Endothelial cell of umbilical vein (primary cell): Measurements from ENCODE around the gene CSNK2B. TPM values are rescaled to one million over a fixed set of nuclear protein-coding genes. Genes with fewer than 3 reads are reported as not detected.
A peak's percentile ranks its signal among the peaks of the same experiment; 100 is the strongest.

Source experiments
- BruUV-seq: library from RNA; stranded (reverse); fragments of 400-500 nt; replicated peaks from 2 replicates; lab custom pipeline; 2021; lab: Mats Ljungman, UMichigan
- CTCF ChIA-PET: fragments of 300-600, 350-600 bp; sonication (Branson Sonifier 250); formaldehyde crosslinking; loops from one replicate; lab custom pipeline; 2021; ENCODE audit warnings: antibody characterized with exemption, inconsistent platforms; lab: Charles Lee
- POLR2A ChIA-PET: fragments of 300-600, 350-600 bp; sonication (Branson Sonifier 250); formaldehyde crosslinking; loops from one replicate; lab custom pipeline; 2021; ENCODE audit warnings: antibody characterized with exemption, inconsistent platforms; lab: Charles Lee
- DNase-seq: peaks from one replicate; pipeline ENCODE4 v3.0.0-alpha.2; 2011; ENCODE audit warnings: low read depth, low spot score
- FAIRE-seq: peaks from 2 replicates; lab custom pipeline; 2011; peaks lifted over from hg19 to GRCh38; lab: Jason Lieb, UNC
- H2AFZ ChIP-seq: 2 replicates; pipeline ENCODE4 v1.6.0; 2012; ENCODE audit warnings: low read depth, low read length, control low read depth, inconsistent platforms
- H3K27ac ChIP-seq: 2 replicates; pipeline ENCODE4 v1.5.1; 2011; ENCODE audit warnings: low read depth, mild to moderate bottlenecking, control low read depth, low read length, moderate library complexity; ENCODE audit not compliant: insufficient read depth
- H3K27me3 ChIP-seq, 2 experiments: 2 replicates each; pipeline versions ENCODE4 v1.6.0 to v1.6.1; 2011; ENCODE audit warnings: low read length in 2 of 2, mixed read lengths in 1 of 2; ENCODE audit not compliant: control insufficient read depth in 2 of 2, insufficient read depth in 2 of 2
- H3K36me3 ChIP-seq, 2 experiments: 2 replicates in 1 of 2; 3 replicates in 1 of 2; pipeline ENCODE4 v1.5.1; 2011; ENCODE audit warnings: low read length in 2 of 2, mild to moderate bottlenecking in 1 of 2, moderate library complexity in 1 of 2; ENCODE audit not compliant: control insufficient read depth in 2 of 2, insufficient read depth in 2 of 2; ENCODE audit errors: extremely low read depth in 1 of 2
- H3K4me1 ChIP-seq: 3 replicates; pipeline ENCODE4 v1.5.1; 2011; ENCODE audit warnings: mild to moderate bottlenecking, low read length; ENCODE audit not compliant: control insufficient read depth, insufficient read depth; ENCODE audit errors: extremely low read depth
- H3K4me2 ChIP-seq: 2 replicates; pipeline ENCODE4 v1.6.1; 2011; ENCODE audit warnings: low read length, control low read depth, mixed read lengths; ENCODE audit not compliant: insufficient read depth
- H3K4me3 ChIP-seq, 3 experiments: fragments of 200-600 bp in 1 of 3; sonication (generic), shearing (Covaris generic) in 1 of 3; replicated peaks in 1 of 3; 2 replicates each; pipeline ENCODE4 v1.5.1; 2011 to 2016; ENCODE audit warnings: control low read depth in 3 of 3, low read length in 3 of 3, mild to moderate bottlenecking in 2 of 3, inconsistent platforms in 1 of 3, low read depth in 1 of 3, moderate library complexity in 1 of 3; ENCODE audit not compliant: insufficient read depth in 1 of 3
- H3K79me2 ChIP-seq: 2 replicates; pipeline ENCODE4 v1.6.0; 2012; ENCODE audit warnings: low read length, inconsistent platforms; ENCODE audit not compliant: control insufficient read depth, insufficient read depth
- H3K9ac ChIP-seq: replicated peaks from 2 replicates; pipeline ENCODE3; 2011; ENCODE audit warnings: low read length, control low read depth; ENCODE audit not compliant: insufficient read depth; ENCODE audit errors: extremely low read depth
- H3K9me1 ChIP-seq: replicated peaks from 3 replicates; pipeline ENCODE4 v1.6.0; 2011; ENCODE audit warnings: mild to moderate bottlenecking, low read length; ENCODE audit not compliant: control insufficient read depth, insufficient read depth; ENCODE audit errors: extremely low read depth
- H3K9me3 ChIP-seq: replicated peaks from 2 replicates; pipeline ENCODE4 v1.5.1; 2012; ENCODE audit warnings: low read length, inconsistent platforms; ENCODE audit not compliant: control insufficient read depth, insufficient read depth
- H4K20me1 ChIP-seq: replicated peaks from 2 replicates; pipeline ENCODE3; 2011; ENCODE audit warnings: mild to moderate bottlenecking, low read length; ENCODE audit not compliant: control insufficient read depth, insufficient read depth; ENCODE audit errors: extremely low read depth
- CTCF ChIP-seq, 2 donors: IDR thresholded peaks; 1 replicate in 1 of 2; 2 replicates in 1 of 2; pipeline ENCODE4 v1.5.1; 2011; ENCODE audit warnings: low read length in 2 of 2, mild to moderate bottlenecking in 2 of 2, moderate library complexity in 2 of 2, control low read depth in 1 of 2, inconsistent platforms in 1 of 2, low read depth in 1 of 2; ENCODE audit not compliant: insufficient read depth in 1 of 2; ENCODE audit errors: extremely low read depth in 1 of 2
- EZH2 ChIP-seq: IDR thresholded peaks from 2 replicates; pipeline ENCODE4 v1.6.1; 2012; ENCODE audit warnings: borderline replicate concordance, low read depth, mild to moderate bottlenecking, moderate library complexity, low read length, inconsistent platforms; ENCODE audit not compliant: severe bottlenecking
- FOS ChIP-seq: IDR thresholded peaks from 2 replicates; pipeline ENCODE4 v1.6.1; 2011; ENCODE audit warnings: mild to moderate bottlenecking, low read length, moderate library complexity, borderline replicate concordance; ENCODE audit not compliant: insufficient read depth
- GATA2 ChIP-seq: IDR thresholded peaks from 2 replicates; pipeline ENCODE4 v1.7.0; 2011; ENCODE audit warnings: low read depth, mild to moderate bottlenecking, moderate library complexity, mixed read lengths, low read length; ENCODE audit not compliant: insufficient read length, insufficient read depth
- JUN ChIP-seq: IDR thresholded peaks from 2 replicates; pipeline ENCODE4 v1.6.1; 2011; ENCODE audit warnings: borderline replicate concordance, low read depth; ENCODE audit not compliant: insufficient read length, insufficient read depth
- MAX ChIP-seq: IDR thresholded peaks from 2 replicates; pipeline ENCODE4 v1.6.1; 2011; ENCODE audit not compliant: insufficient read depth, insufficient read length
- MYC ChIP-seq: IDR thresholded peaks from one replicate; pipeline ENCODE4 v1.6.1; 2011; ENCODE audit warnings: mild to moderate bottlenecking, low read depth, low read length
- POLR2A ChIP-seq: IDR thresholded peaks from 2 replicates; pipeline ENCODE4 v1.6.1; 2012; ENCODE audit warnings: low read depth, mild to moderate bottlenecking, control low read depth, low read length
- POLR2AphosphoS5 ChIP-seq: IDR thresholded peaks from 2 replicates; pipeline ENCODE4 v1.6.1; 2012; ENCODE audit warnings: low read depth, mild to moderate bottlenecking, control low read depth, low read length, moderate library complexity; ENCODE audit not compliant: insufficient read depth
- dilution Hi-C: fragments of 300-500 bp; cut with MboI; formaldehyde crosslinking; loops from one replicate; pipeline ENCODE4 v1.15.0; 2019; ENCODE audit warnings: low sequenced_read_pairs; ENCODE audit not compliant: extremely low pct_ligation_motif_present
- intact Hi-C: fragments of 100-400 bp; cut with micrococcal nuclease; formaldehyde crosslinking; loops from one replicate; pipeline ENCODE4 v1.10.0; 2022
- polyA plus RNA-seq, 4 experiments: library from polyadenylated mRNA; depleted of rRNA in 3 of 4; stranded (reverse) in 3 of 4; unstranded in 1 of 4; fragments of >200 nt; gene quantifications; 2 replicates each; pipeline versions ENCODE4 v1.2.1 to v1.2.3, GENCODE V29; 2011 to 2012; ENCODE audit warnings: missing spikeins in 1 of 4
- total RNA-seq: library from RNA; stranded (reverse); gene quantifications from 2 replicates; pipeline ENCODE4 v1.2.3, GENCODE V29; 2021

CSNK2B gene
- total and polyA plus RNA-seq, 2 donors (not counting 3 experiments of a cell fraction or from before 2014, with no cell fraction given): 159 to 206 TPM

GRCh38 chr6:31640612-31641011, 25.3 kb upstream of the CSNK2B start:
- POLR2A ChIA-PET: interaction anchor here (0.7 to 2.2 kb wide), 2 partner anchors 11 to 105 kb away, joined by 3 to 10 read pairs; partner anchors contain the start of gene BAG6
- no peak overlapping the region for H2AFZ ChIP-seq
- intact Hi-C loops (no loop called here), dilution Hi-C loops (no loop called here)
- H4K20me1 ChIP-seq: no peaks in the 10 kb centered on the region
- TSS peak; percentile 61 for BruUV-seq
- H3K79me2 ChIP-seq: no peaks in the 10 kb centered on the region
- H3K9ac ChIP-seq: no peak overlapping the region
- TF ChIP-seq MAX (no peak), FOS (no peak), JUN (no peak), MYC (no peak), GATA2 (no peak), EZH2 (no peak)
- H3K27me3 ChIP-seq: no peaks in the 10 kb centered on the region
- H3K36me3 ChIP-seq: peaks cover 34 to 71% of the 10 kb centered on the region in 2 experiments
- H3K4me1 ChIP-seq: no peaks in the 10 kb centered on the region
- H3K27ac ChIP-seq: no peak overlapping the region
- DNase-seq (no peak), FAIRE-seq (no peak)
- CTCF ChIA-PET: interaction anchor here (1.0 to 2.5 kb wide), 6 partner anchors 11 to 151 kb away, joined by 3 to 8 read pairs (median 4); partner anchors contain the start of gene ATP6V1G2
- no peaks in the 10 kb centered on the region for H3K9me3 ChIP-seq
- H3K9me1 ChIP-seq: no peaks in the 10 kb centered on the region
- H3K4me3 ChIP-seq: no peak overlapping the region
- no peak overlapping the region for H3K4me2 ChIP-seq

- Histone ChIP-seq H3K4me3 (no peak overlapping the region), H3K4me2 (no peak overlapping the region), H3K27ac (no peak overlapping the region), H3K9me3 (no peaks in the 10 kb centered on the region), H4K20me1 (no peaks in the 10 kb centered on the region), H3K9ac (no peak overlapping the region), H3K36me3 (peaks cover 34 to 68% of the 10 kb centered on the region in 2 experiments), H2AFZ (no peak overlapping the region), H3K27me3 (no peaks in the 10 kb centered on the region), H3K9me1 (no peaks in the 10 kb centered on the region), H3K4me1 (no peaks in the 10 kb centered on the region), H3K79me2 (no peaks in the 10 kb centered on the region)
- no peak for TF ChIP-seq JUN
- TF ChIP-seq GATA2: no peak
- TF ChIP-seq POLR2A: no peak
- no peak for TF ChIP-seq POLR2AphosphoS5
- no peak for TF ChIP-seq MAX
- TF ChIP-seq MYC: no peak
- TF ChIP-seq CTCF (IDR thresholded peaks at IDR 0.05; ENCODE audit: extremely low read depth in 1 of 2, insufficient read depth in 1 of 2, low read depth in 1 of 2, low read length in 2 of 2): no peak
- TF ChIP-seq FOS: no peak
- no peak for TF ChIP-seq EZH2
- no peak for DNase-seq
- dilution Hi-C loops: no loop called here
- POLR2A ChIA-PET: no interaction called here
- no peak for FAIRE-seq
- CTCF ChIA-PET: interaction anchor here (1.0 to 2.5 kb wide), 3 partner anchors 10 to 91 kb away, joined by 4 to 8 read pairs (median 5); no protein-coding TSS in a partner anchor
- intact Hi-C loops: no loop called here
- BruUV-seq: no TSS peak
These were observed 24.5 kb upstream of the CSNK2B start for GRCh38 chr6:31641370-31641769.
